ENCODE results near the gene ABHD8. TPM values are rescaled to one million over a fixed set of nuclear protein-coding genes. Genes with fewer than 3 reads are reported as not detected.

The ABHD8 gene
- total and polyA plus RNA-seq, 2 experiments from 2014 or later: 8.7 to 19.1 TPM

- peak; percentile 85 for DNase-seq
- peak overlapping the region; percentile 43; the same call in 1 of the 2 replicates for H3K4me3 ChIP-seq
Measured at GRCh38 chr19:17311455-17312188, 8.4 kb upstream of the ABHD8 start.

GRCh38 chr19:17309965-17310461 is 6.8 kb upstream of the ABHD8 start:
- Histone ChIP-seq H3K9me2 (ENCODE audit: insufficient read depth) (no peaks in the 10 kb centered on the region), H2AFZ (peak overlapping the region; percentile 25; the same call in 1 of the 2 replicates), H3K4me1 (ENCODE audit: insufficient read depth) (peaks cover 31% of the 10 kb centered on the region), H3K9ac (peak overlapping the region; percentile 93), H3K27ac (peak overlapping the region; percentile 36), H3K9me3 (ENCODE audit: low read depth) (no peaks in the 10 kb centered on the region), H3K27me3 (replicated peaks; ENCODE audit: insufficient read depth) (no peaks in the 10 kb centered on the region), H3K4me2 (ENCODE audit: unreplicated experiment) (peak overlapping the region; percentile 90), H3F3A (ENCODE audit: insufficient read depth) (peaks cover 6% of the 10 kb centered on the region), H3K4me3 (peak overlapping the region; percentile 97), H4K20me1 (ENCODE audit: insufficient read depth) (no peaks in the 10 kb centered on the region), H3K79me2 (ENCODE audit: insufficient read depth) (peaks cover 69% of the 10 kb centered on the region), H3K36me3 (ENCODE audit: low read depth) (no peaks in the 10 kb centered on the region; the same call in 1 of the 2 replicates)
- 3 to 4% methylated on average over 23 of the region's 23 CpGs for WGBS, 2 experiments (ENCODE audit: low coverage in 1 of 2, low lambda C conversion rate in 2 of 2, missing lambda C conversion rate in 2 of 2)
- in situ Hi-C loops (cut with MboI): loop anchor here (10.0 kb wide), 1 partner anchor 75 kb away; no protein-coding TSS in a partner anchor
- DNase-seq: peak; percentile 38
- no peak for TF ChIP-seq EZH2 (IDR thresholded peaks at IDR 0.05; ENCODE audit: insufficient read depth, poor library complexity, severe bottlenecking)
- TF ChIP-seq EZH2phosphoT487 (IDR thresholded peaks at IDR 0.05; ENCODE audit: insufficient read depth, low read depth): no peak

More at GRCh38 chr19:17311455-17312188, 8.4 kb upstream of the ABHD8 start:
- no peak for TF ChIP-seq EZH2 (IDR thresholded peaks at IDR 0.05; ENCODE audit: insufficient read depth, poor library complexity, severe bottlenecking)
- no peak for TF ChIP-seq EZH2phosphoT487 (IDR thresholded peaks at IDR 0.05; ENCODE audit: insufficient read depth, low read depth)
- WGBS, 2 experiments (ENCODE audit: low coverage in 1 of 2, low lambda C conversion rate in 2 of 2, missing lambda C conversion rate in 2 of 2): 61 to 63% methylated on average over 10 to 11 of the region's 11 CpGs
- Histone ChIP-seq H3K27ac (peak overlapping the region; percentile 69), H3K9me2 (ENCODE audit: insufficient read depth) (no peaks in the 10 kb centered on the region), H3K9ac (peak overlapping the region; percentile 62), H3K27me3 (replicated peaks; ENCODE audit: insufficient read depth) (no peaks in the 10 kb centered on the region), H3K4me2 (ENCODE audit: unreplicated experiment) (peak overlapping the region; percentile 53), H3K36me3 (ENCODE audit: low read depth) (no peaks in the 10 kb centered on the region; the same call in 1 of the 2 replicates), H3K4me1 (ENCODE audit: insufficient read depth) (peaks cover 26% of the 10 kb centered on the region), H3K9me3 (ENCODE audit: low read depth) (no peaks in the 10 kb centered on the region), H3F3A (ENCODE audit: insufficient read depth) (0 out of 2 replicates have a peak, but pooled peaks cover under 1% of the 10 kb centered on the region), H2AFZ (no peak overlapping the region), H4K20me1 (ENCODE audit: insufficient read depth) (no peaks in the 10 kb centered on the region), H3K79me2 (ENCODE audit: insufficient read depth) (peaks cover 68% of the 10 kb centered on the region)
- in situ Hi-C loops (cut with MboI): no loop called here

- DNase-seq: peak; percentile 100
- no peaks in the 10 kb centered on the region; the same call in 1 of the 2 replicates for H3K36me3 ChIP-seq (ENCODE audit: low read depth)
- no peaks in the 10 kb centered on the region for H3K9me3 ChIP-seq (ENCODE audit: low read depth)
- H3K9me2 ChIP-seq (ENCODE audit: insufficient read depth): no peaks in the 10 kb centered on the region
- peaks cover 38% of the 10 kb centered on the region for H3K4me1 ChIP-seq (ENCODE audit: insufficient read depth)
- peak within 1 kb of the TSS; percentile 83 for H2AFZ ChIP-seq
- 1 to 3% methylated on average over 37 to 45 of the region's 46 CpGs for WGBS, 2 experiments (ENCODE audit: low coverage in 1 of 2, low lambda C conversion rate in 2 of 2, missing lambda C conversion rate in 2 of 2)
- no peaks in the 10 kb centered on the region for H4K20me1 ChIP-seq (ENCODE audit: insufficient read depth)
- H3K27ac ChIP-seq: peak within 1 kb of the TSS; percentile 36
- peak within 1 kb of the TSS; percentile 90 for H3K4me2 ChIP-seq (ENCODE audit: unreplicated experiment)
- in situ Hi-C loops (cut with MboI): loop anchor here (10.0 kb wide), 1 partner anchor 75 kb away; no protein-coding TSS in a partner anchor
- H3K27me3 ChIP-seq (replicated peaks; ENCODE audit: insufficient read depth): no peaks in the 10 kb centered on the region
- H3K79me2 ChIP-seq (ENCODE audit: insufficient read depth): peaks cover 66% of the 10 kb centered on the region
- peak within 1 kb of the TSS; percentile 93 for H3K9ac ChIP-seq
- H3F3A ChIP-seq (ENCODE audit: insufficient read depth): peaks cover 13% of the 10 kb centered on the region
- TF ChIP-seq EZH2phosphoT487 (IDR thresholded peaks at IDR 0.05; ENCODE audit: insufficient read depth, low read depth): no peak
- TF ChIP-seq EZH2 (IDR thresholded peaks at IDR 0.05; ENCODE audit: insufficient read depth, poor library complexity, severe bottlenecking): no peak
- peak within 1 kb of the TSS; percentile 97 for H3K4me3 ChIP-seq
Measured at GRCh38 chr19:17309198-17309964, 6.2 kb upstream of the ABHD8 start, which contains the start of gene DDA1. Gene DDA1 (plus strand): TSS chr19:17309563. CDS start chr19:17309655, 92 bp downstream.

- no peak overlapping the region for H3K4me3 ChIP-seq
- peaks cover 51% of the 10 kb centered on the region for H3K79me2 ChIP-seq (ENCODE audit: insufficient read depth)
- peaks cover 18% of the 10 kb centered on the region for H3F3A ChIP-seq (ENCODE audit: insufficient read depth)
- H3K4me2 ChIP-seq (ENCODE audit: unreplicated experiment): no peak overlapping the region
- H3K9ac ChIP-seq: no peak overlapping the region
- no peak overlapping the region for H3K27ac ChIP-seq
- no peaks in the 10 kb centered on the region for H3K36me3 ChIP-seq (ENCODE audit: low read depth)
- 91 to 93% methylated on average over 8 of the region's 8 CpGs for WGBS, 2 experiments (ENCODE audit: low coverage in 1 of 2, low lambda C conversion rate in 2 of 2, missing lambda C conversion rate in 2 of 2)
- DNase-seq: no peak
- H4K20me1 ChIP-seq (ENCODE audit: insufficient read depth): no peaks in the 10 kb centered on the region
- TF ChIP-seq EZH2 (IDR thresholded peaks at IDR 0.05; ENCODE audit: insufficient read depth, poor library complexity, severe bottlenecking): no peak
- H3K4me1 ChIP-seq (ENCODE audit: insufficient read depth): peaks cover 46% of the 10 kb centered on the region
- no peak overlapping the region for H2AFZ ChIP-seq
- H3K9me3 ChIP-seq (ENCODE audit: low read depth): no peaks in the 10 kb centered on the region
- in situ Hi-C loops (cut with MboI): loop anchor here (10.0 kb wide), 1 partner anchor 77 kb away; no protein-coding TSS in a partner anchor
- no peaks in the 10 kb centered on the region for H3K9me2 ChIP-seq (ENCODE audit: insufficient read depth)
- H3K27me3 ChIP-seq (replicated peaks; ENCODE audit: insufficient read depth): no peaks in the 10 kb centered on the region
Measured at GRCh38 chr19:17307876-17308377, 4.7 kb upstream of the ABHD8 start.

Measured in GM23248 (cell line).